HTR-8/SVneo (cell line): ENCODE measurements around the gene C19orf47.
"Not testable (repeated sequence)": the region's sequence is repeated elsewhere in the genome, so short reads cannot be mapped to it uniquely, and the experiment has no call there.

Source experiments
- DNase-seq: peaks from one replicate; pipeline ENCODE4 v3.0.0; 2011; ENCODE audit warnings: low spot score, mixed read lengths; ENCODE audit not compliant: insufficient read length
- FAIRE-seq: peaks from 2 replicates; lab custom pipeline; 2011; peaks lifted over from hg19 to GRCh38; lab: Jason Lieb, UNC

The C19orf47 gene

DNA sequence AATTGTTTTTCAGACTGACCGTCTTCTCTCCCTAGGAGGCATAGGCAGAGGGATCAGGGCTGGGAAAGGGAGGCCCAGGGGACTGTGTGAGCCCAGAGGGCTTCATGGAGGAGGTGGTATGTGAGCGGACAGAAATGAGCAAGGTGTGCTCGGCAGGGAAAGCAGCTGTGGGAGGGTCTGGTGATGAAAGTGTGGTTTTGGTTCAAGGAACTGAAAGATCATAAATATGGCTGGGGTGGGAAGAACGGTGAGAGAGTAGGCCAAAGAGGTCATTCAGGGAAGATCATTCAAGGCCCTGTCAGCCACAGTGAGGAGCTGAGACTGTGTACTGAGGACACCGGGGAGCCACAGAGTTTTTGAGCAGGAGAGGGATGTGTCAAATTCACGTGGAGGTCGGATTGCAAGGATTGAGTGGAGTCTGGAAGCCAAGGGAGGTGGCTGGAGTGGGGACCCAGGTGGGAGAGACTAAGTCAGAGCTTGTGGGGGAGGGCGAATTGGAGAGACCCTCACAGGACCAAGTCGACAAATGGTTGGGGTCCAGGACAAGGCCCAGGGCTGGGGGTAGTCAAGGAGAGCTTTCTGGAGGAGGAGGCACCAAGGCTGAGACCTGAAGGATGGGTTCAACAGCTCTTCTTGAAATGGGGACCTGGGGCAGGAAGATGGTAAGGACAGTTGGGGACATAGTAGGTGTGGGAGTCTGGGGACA is 7.9 kb upstream of the C19orf47 start:
- DNase-seq (no peak), FAIRE-seq (no peak)

DNA sequence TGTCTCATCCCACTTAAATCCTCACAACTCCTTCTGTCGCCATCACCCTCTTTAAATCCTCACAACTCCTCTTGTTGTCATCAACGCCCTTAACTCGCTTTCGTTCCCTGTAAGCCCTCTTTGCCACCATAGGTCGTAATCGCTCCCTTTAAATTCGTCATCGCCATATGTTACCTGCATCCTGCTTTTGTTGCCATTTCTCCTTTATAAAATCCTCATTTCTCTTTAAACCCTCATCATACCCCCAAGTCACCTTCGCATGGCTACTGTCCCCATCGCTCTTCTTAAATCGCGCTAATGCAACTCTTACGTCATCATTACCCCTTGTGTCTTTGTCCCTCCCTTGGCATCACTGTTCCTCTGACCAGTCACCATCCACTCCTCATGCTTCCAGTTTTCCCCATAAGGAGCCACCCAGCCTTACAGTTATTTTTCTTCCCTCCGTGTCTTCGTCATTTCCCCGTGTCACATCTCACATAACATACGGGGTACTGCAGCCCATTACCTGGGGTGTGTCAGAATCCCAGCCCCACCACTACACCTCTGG is 837 bp upstream of the C19orf47 start:
- FAIRE-seq = no peak
- no peak for DNase-seq

- DNase-seq = no peak
- FAIRE-seq = no peak
Observed at GRCh38 chr19:40344422-40344821, 3.8 kb downstream of the C19orf47 start.

- FAIRE-seq (no peak), DNase-seq (no peak)
Observed at GRCh38 chr19:40342644-40343311, 5.4 kb downstream of the C19orf47 start.

DNA sequence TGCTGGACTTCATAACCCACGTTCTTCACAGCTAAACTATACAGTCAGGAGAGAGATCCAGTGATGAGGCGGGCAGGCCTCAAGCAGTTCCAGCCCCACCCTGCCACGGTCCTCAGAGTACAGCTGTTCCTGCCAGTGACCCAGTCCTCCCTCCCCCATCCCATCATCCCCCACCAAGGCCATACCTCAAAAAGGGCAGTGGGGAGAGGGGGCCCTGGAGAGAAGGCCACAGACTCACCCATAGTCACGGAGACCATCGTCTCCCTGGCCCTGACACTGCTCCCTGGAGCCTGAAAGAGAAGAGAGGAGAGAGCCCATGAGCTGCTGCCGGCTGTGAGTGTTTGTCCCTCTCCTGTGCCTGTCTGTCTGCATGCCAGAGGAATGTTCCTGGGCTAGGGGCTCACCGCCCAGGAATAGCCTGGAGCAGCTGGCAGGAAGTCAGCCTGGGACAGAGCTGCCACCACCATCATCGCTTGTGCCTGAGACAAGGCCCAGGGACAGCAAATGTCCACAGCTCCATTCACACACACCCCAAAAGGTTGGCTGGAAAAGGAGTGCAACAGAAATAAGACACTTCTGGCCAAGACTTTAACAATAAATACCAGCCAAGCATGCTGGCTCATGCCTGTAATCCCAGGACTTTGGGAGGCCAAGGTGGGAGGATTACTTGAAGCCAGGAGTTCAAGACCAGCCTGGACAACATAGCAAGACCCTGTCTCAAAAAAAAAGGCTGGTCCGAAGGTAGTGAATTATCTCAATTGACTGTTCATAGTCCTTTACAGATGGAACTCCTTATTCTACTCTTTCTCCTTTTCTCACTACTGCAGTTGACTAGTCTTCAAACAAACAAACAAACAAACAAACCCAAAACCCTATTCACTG is 6.4 kb downstream of the C19orf47 start:
- FAIRE-seq (no peak), DNase-seq (no peak)

DNA sequence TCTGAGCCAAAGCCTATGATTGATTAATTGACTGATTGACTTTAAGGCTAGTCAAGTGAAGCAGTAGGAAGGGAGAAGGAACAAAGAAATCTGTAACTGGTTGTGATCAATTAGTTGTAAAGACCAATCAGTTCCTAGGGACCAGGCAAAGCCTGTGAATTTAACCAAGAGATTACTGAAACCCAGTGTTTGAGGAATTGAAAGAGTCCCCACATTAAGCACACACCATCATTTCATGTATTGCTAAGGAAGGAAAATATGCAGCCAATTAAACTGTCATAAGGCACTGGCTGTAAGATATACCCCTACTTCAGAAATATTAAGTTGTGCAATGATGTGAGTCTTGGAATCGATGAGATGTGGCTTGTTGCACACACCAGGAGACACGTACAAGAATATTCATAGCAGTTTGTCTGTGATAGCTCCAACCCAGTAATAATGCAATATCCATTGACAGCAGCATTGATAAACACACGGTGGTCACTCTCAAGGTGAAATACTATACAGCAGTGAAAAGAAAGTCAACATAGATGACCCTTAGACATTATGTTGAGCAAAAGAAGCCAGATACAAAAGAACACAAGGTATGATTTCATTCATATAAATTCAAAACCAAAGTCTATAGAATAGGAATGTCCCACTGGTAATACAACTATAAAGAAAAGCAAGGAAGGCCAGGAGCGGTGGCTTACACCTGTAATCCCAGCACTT is 9.0 kb downstream of the C19orf47 start:
- FAIRE-seq (no peak), DNase-seq (no peak)

DNA sequence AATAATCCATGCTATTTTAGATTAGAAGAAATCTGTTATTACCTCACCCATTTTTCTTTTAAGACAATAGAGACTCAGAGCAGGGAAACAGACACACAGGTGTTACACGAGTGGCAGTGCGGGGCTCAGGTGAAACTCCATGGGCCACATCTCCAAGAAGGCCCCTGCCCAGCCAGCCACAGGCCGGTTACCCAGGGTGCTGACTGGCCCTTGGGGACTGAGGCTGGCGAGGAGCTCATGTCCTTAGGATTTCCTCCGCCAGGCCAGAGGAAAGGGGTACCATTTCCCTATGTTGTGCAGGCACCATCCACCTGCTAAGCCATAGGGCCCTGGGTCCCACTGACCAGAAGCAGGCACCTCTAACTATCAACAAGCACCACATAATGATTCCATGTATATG is 10.6 kb downstream of the C19orf47 start:
- DNase-seq = no peak
- no peak for FAIRE-seq

GRCh38 chr19:40337107-40337506 is 11.1 kb downstream of the C19orf47 start:
- DNase-seq = no peak
- no peak for FAIRE-seq

DNA sequence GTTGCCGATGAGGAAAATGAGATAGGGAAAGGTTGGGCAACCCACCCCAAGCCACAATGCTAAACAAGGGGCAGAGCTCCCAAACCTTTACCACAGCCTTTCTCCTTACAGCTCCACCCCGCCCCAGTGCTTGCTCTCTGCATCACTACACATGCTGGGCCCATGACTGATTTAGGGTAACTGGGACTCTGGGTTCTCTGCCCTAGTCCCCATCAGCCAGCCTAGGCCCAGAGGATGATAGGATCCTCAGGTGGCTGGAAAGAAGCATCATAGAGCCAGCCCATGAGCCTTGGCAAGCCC is 11.6 kb downstream of the C19orf47 start:
- no peak for DNase-seq
- FAIRE-seq = no peak

GRCh38 chr19:40335855-40336600 is 12.2 kb downstream of the C19orf47 start:
- FAIRE-seq (no peak), DNase-seq (no peak)

DNA sequence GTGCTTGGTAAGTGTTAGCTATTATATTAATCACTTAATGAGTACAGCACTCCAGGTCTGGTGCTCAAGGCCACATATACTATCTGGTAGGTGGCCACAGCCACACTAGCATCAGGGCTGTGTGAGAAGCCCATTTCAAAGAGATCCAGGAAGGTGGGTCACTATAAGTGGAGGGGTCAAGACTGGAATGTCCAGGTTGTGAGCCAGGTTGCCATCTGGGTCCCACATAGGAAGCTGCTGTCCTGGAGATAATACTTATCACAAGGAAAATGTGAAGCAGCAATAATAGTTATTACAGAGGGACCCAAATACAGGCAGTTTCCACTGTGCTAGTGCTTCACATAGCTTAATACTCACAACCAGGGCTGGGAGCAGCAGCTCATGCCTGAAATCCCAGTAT is 13.1 kb downstream of the C19orf47 start:
- no peak for DNase-seq
- no peak for FAIRE-seq

GRCh38 chr19:40333083-40333482 is 15.1 kb downstream of the C19orf47 start:
- FAIRE-seq, DNase-seq: not testable (repeated sequence)

DNA sequence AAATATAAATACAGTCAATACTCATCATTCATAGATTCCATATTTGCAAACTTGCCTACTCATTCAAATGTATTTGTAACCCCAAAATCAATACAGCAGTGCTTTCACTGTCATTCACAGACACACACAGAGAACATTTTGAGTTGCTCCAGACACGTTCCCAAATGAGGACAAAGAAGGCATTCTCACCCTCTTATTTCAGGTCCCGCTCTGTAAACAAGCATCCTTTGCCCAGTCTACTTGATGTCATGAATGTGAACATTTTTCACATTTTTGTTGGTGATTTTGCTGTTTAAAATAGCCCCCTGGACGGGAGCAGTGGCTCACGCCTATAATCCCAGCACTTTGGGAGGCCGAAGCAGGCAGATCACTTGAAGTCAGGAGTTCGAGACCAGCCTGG is 15.5 kb downstream of the C19orf47 start:
- no peak for DNase-seq
- FAIRE-seq = no peak

DNA sequence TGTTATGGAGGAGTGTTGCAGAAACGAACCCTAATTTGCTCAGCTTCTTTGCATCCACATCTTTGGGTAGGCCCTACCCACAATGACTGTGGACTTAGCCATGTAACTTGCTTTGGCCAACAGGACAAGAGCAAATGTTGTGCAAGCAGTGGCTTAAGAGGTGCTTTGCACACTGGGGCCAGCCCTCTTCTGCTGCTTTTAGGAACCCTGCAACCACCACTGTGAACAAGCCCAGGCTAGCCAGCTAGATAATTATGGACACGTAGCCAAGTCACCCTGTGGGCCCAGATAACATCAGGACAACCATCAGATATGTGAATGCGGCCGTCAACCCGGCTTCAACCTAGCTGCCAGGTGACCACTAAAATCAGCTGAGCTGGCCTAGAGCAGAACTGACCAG is 17.1 kb downstream of the C19orf47 start:
- DNase-seq = no peak
- FAIRE-seq = no peak

- DNase-seq = no peak
- FAIRE-seq = no peak
Observed at GRCh38 chr19:40326201-40326600, 22.0 kb downstream of the C19orf47 start.

DNA sequence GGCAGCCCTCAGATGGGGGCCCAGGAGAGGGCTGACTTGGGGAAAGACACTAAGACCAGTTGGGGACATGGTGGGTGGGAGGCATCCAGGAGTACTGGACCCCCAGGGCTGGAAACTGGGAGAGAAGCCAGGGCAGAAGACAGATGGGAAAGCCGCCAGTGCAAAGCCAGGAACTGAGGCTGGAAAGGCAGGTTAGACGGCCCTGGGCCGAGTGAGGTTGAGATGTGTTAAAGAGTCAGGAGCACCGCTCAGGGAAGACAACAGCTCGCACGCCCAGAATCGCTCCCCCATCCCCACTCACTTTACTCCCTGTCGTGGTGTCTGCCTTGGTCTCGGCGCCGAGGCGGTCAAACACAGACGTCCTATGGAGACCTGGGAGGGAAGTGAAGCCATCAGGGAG is 24.5 kb downstream of the C19orf47 start:
- FAIRE-seq (no peak), DNase-seq (no peak)

DNA sequence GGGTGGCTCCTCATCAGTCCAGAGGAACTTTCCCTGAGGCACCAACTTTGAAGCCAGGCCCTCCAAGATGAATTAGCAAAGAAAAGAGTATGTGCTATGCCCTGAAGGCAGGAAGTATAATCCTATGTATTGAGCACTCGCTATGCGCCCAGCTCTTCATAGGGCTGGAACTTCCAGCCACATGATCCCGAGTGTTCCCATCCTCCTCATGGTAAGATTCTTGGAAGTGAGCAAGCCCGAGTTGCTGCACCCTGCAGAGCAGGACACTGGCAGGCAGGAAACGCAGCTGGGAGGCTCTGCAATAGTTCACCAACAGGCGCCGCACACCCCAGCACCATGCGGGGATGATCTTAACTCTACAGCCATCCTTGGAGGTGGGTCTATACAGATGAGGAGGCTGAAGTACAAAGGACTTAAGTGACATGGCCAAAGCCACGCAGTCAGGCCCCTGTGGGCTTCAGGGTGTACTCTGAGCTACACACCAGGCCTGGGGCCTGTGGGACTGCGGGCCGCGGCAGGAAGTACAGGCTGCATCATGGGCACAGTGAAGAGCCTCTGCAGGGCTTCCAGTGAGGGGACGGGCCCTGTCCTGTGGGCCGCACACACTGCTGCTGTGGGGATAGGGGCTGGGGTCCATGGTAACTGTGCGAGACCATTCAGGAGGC is 25.1 kb downstream of the C19orf47 start:
- FAIRE-seq (no peak), DNase-seq (no peak)

- FAIRE-seq = no peak
- DNase-seq = peak; percentile 22
Observed at GRCh38 chr19:40322271-40322610, 26.0 kb downstream of the C19orf47 start.

- DNase-seq (no peak), FAIRE-seq (no peak)
Observed at GRCh38 chr19:40321566-40322270, 26.5 kb downstream of the C19orf47 start.
